ENCODE results near the gene FRA10AC1. TPM values are rescaled to one million over a fixed set of nuclear protein-coding genes. Genes with fewer than 3 reads are reported as not detected.

The FRA10AC1 gene
- total RNA-seq: 4.9 and 10.4 TPM in 2 replicates

GRCh38 chr10:93702210-93703001 lies at the start of gene FRA10AC1:
TSS of gene FRA10AC1 (minus strand) at chr10:93702592. CDS start at chr10:93700106, 2,486 bp downstream.

Other genes with a start within 250 kb of the FRA10AC1 start
- 155 and 257 TPM in 2 replicates for gene MYOF, start 220.3 kb downstream of the FRA10AC1 start, total RNA-seq
- 18.3 and 42.4 TPM in 2 replicates for gene CEP55, start 206.0 kb downstream of the FRA10AC1 start, total RNA-seq
- gene FFAR4, start 135.9 kb downstream of the FRA10AC1 start, total RNA-seq: not detected in 2 replicates
- not detected in 2 replicates for gene RBP4, start 101.4 kb downstream of the FRA10AC1 start, total RNA-seq
- not detected in 2 replicates for gene PDE6C, start 90.1 kb downstream of the FRA10AC1 start, total RNA-seq
- not detected in 2 replicates for gene LGI1, start 55.3 kb upstream of the FRA10AC1 start, total RNA-seq
- 2.5 and 2.7 TPM in 2 replicates for gene SLC35G1, start 191.4 kb upstream of the FRA10AC1 start, total RNA-seq